H9 (cell line): Measurements from ENCODE around the gene RPGRIP1L. TPM values are rescaled to one million over a fixed set of nuclear protein-coding genes. Genes with fewer than 3 reads are reported as not detected.

Experiments used
- DNase-seq: peaks from one replicate; pipeline ENCODE4 v3.0.0-alpha.2; 2017
- H2AFZ ChIP-seq: one replicate; pipeline ENCODE4 v1.6.1; 2013; ENCODE audit warnings: mild to moderate bottlenecking, low read length, control low read depth, moderate library complexity
- H2AK5ac ChIP-seq: 2 replicates; pipeline ENCODE4 v1.6.1; 2013; ENCODE audit warnings: low read length, control low read depth, mixed read lengths; ENCODE audit not compliant: insufficient read length
- H2BK120ac ChIP-seq: one replicate; pipeline ENCODE4 v1.6.1; 2013; ENCODE audit warnings: low read depth, mild to moderate bottlenecking, low read length, control low read depth, inconsistent platforms; ENCODE audit not compliant: poor library complexity, severe bottlenecking
- H2BK12ac ChIP-seq: 2 replicates; pipeline ENCODE4 v1.6.1; 2013; ENCODE audit warnings: low read length, control low read depth, mixed read lengths, low read depth; ENCODE audit not compliant: insufficient read length
- H2BK15ac ChIP-seq: 2 replicates; pipeline ENCODE4 v1.6.1; 2013; ENCODE audit warnings: low read depth, low read length, control low read depth
- H2BK20ac ChIP-seq: one replicate; pipeline ENCODE4 v1.6.1; 2013; ENCODE audit warnings: low read depth, mild to moderate bottlenecking, low read length, control low read depth, inconsistent platforms; ENCODE audit not compliant: poor library complexity, severe bottlenecking
- H2BK5ac ChIP-seq: 2 replicates; pipeline ENCODE4 v1.6.1; 2013; ENCODE audit warnings: low read length, control low read depth, mixed read lengths; ENCODE audit not compliant: insufficient read length
- H3K14ac ChIP-seq: 2 replicates; pipeline ENCODE4 v1.6.1; 2013; ENCODE audit warnings: low read length, control low read depth; ENCODE audit not compliant: insufficient read depth
- H3K18ac ChIP-seq: 2 replicates; pipeline ENCODE4 v1.6.1; 2013; ENCODE audit warnings: low read depth, mild to moderate bottlenecking, mixed read lengths, low read length, control low read depth; ENCODE audit not compliant: insufficient read length
- H3K23ac ChIP-seq: 2 replicates; pipeline ENCODE4 v1.6.1; 2013; ENCODE audit warnings: low read length, control low read depth, mixed read lengths, low read depth; ENCODE audit not compliant: insufficient read length
- H3K23me2 ChIP-seq: 2 replicates; pipeline ENCODE4 v1.6.1; 2013; ENCODE audit warnings: low read depth, mild to moderate bottlenecking, mixed read lengths, low read length, control low read depth; ENCODE audit not compliant: insufficient read length, poor library complexity, severe bottlenecking
- H3K27ac ChIP-seq: 2 replicates; pipeline ENCODE4 v1.5.1; 2013; ENCODE audit warnings: low read length, control low read depth, mixed read lengths, low read depth; ENCODE audit not compliant: insufficient read length
- H3K27me3 ChIP-seq: 2 replicates; pipeline ENCODE4 v1.6.1; 2013; ENCODE audit warnings: low read length, control low read depth, inconsistent platforms; ENCODE audit not compliant: insufficient read depth
- H3K4ac ChIP-seq: 2 replicates; pipeline ENCODE4 v1.6.1; 2013; ENCODE audit warnings: low read depth, mild to moderate bottlenecking, control low read depth, inconsistent platforms, low read length, moderate library complexity
- H3K4me1 ChIP-seq: 2 replicates; pipeline ENCODE4 v1.6.1; 2013; ENCODE audit warnings: low read length, control low read depth, inconsistent platforms; ENCODE audit not compliant: insufficient read depth
- H3K4me2 ChIP-seq: 2 replicates; pipeline ENCODE4 v1.6.1; 2013; ENCODE audit warnings: low read length, control low read depth, mixed read lengths; ENCODE audit not compliant: insufficient read length, insufficient read depth
- H3K56ac ChIP-seq: 2 replicates; pipeline ENCODE4 v1.6.1; 2013; ENCODE audit warnings: low read depth, mild to moderate bottlenecking, mixed read lengths, low read length, control low read depth; ENCODE audit not compliant: insufficient read length
- H3K79me1 ChIP-seq: 2 replicates; pipeline ENCODE4 v1.6.1; 2013; ENCODE audit warnings: low read depth, mild to moderate bottlenecking, moderate library complexity, low read length, control low read depth, inconsistent platforms; ENCODE audit not compliant: insufficient read depth, poor library complexity, severe bottlenecking
- H3K79me2 ChIP-seq: 2 replicates; pipeline ENCODE4 v1.6.1; 2013; ENCODE audit warnings: low read length, control low read depth, inconsistent platforms; ENCODE audit not compliant: insufficient read depth
- H3K9ac ChIP-seq: 2 replicates; pipeline ENCODE4 v1.6.1; 2013; ENCODE audit warnings: low read length, control low read depth, mixed read lengths; ENCODE audit not compliant: insufficient read length; ENCODE audit errors: extremely low read depth
- H3K9me3 ChIP-seq: one replicate; pipeline ENCODE4 v1.6.1; 2013; ENCODE audit warnings: low read depth, low read length, inconsistent platforms; ENCODE audit not compliant: control insufficient read depth
- H3T11ph ChIP-seq: one replicate; pipeline ENCODE4 v1.6.1; 2013; ENCODE audit warnings: mild to moderate bottlenecking, low read length, control low read depth, inconsistent platforms
- H4K20me1 ChIP-seq: one replicate; pipeline ENCODE4 v1.6.1; 2013; ENCODE audit not compliant: control insufficient read depth, insufficient read length, insufficient read depth
- H4K5ac ChIP-seq: 2 replicates; pipeline ENCODE4 v1.6.1; 2013; ENCODE audit warnings: low read depth, mild to moderate bottlenecking, mixed read lengths, low read length, control low read depth; ENCODE audit not compliant: insufficient read length
- H4K8ac ChIP-seq: replicated peaks from 2 replicates; pipeline ENCODE4 v1.6.1; 2013; ENCODE audit warnings: low read length, control low read depth, mixed read lengths, low read depth; ENCODE audit not compliant: insufficient read length
- H4K91ac ChIP-seq: 2 replicates; pipeline ENCODE4 v1.6.1; 2013; ENCODE audit warnings: low read depth, mild to moderate bottlenecking, moderate library complexity, mixed read lengths, low read length, control low read depth; ENCODE audit not compliant: insufficient read length
- H3K27ac Mint-ChIP-seq, 3 experiments: 2 replicates in 2 of 3; 3 replicates in 1 of 3; pipeline ENCODE4 v1.8.0; 2020 to 2021; ENCODE audit warnings: mixed read lengths in 3 of 3, mild to moderate bottlenecking in 1 of 3, moderate library complexity in 1 of 3
- H3K27me3 Mint-ChIP-seq: 2 replicates; pipeline ENCODE4 v1.8.0; 2021; ENCODE audit warnings: low read depth, mild to moderate bottlenecking, moderate library complexity, mixed read lengths
- H3K36me3 Mint-ChIP-seq, 3 experiments: 2 replicates in 2 of 3; 3 replicates in 1 of 3; pipeline ENCODE4 v1.8.0; 2020 to 2021; ENCODE audit warnings: low read depth in 3 of 3, mixed read lengths in 3 of 3; ENCODE audit not compliant: insufficient read depth in 1 of 3
- H3K4me1 Mint-ChIP-seq, 2 experiments: 2 replicates each; pipeline ENCODE4 v1.8.0; 2020; ENCODE audit warnings: mixed read lengths in 2 of 2
- H3K4me3 Mint-ChIP-seq, 2 experiments: 2 replicates in 1 of 2; 3 replicates in 1 of 2; pipeline ENCODE4 v1.8.0; 2020 to 2021; ENCODE audit warnings: mild to moderate bottlenecking in 2 of 2, mixed read lengths in 2 of 2, moderate library complexity in 1 of 2
- H3K9me3 Mint-ChIP-seq, 2 experiments: 2 replicates in 1 of 2; 3 replicates in 1 of 2; pipeline ENCODE4 v1.8.0; 2020; ENCODE audit warnings: mild to moderate bottlenecking in 2 of 2, mixed read lengths in 2 of 2, moderate library complexity in 1 of 2
- CTCF ChIP-seq: fragments of 200-600 bp; sonication (generic); conservative IDR thresholded peaks from 3 replicates; pipeline ENCODE4 v1.8.0; 2021; ENCODE audit warnings: antibody characterized with exemption, mild to moderate bottlenecking
- WGBS: extraction: QIAGEN DNeasy Blood & Tissue Kit; methylation state at CpG from one replicate; pipeline ENCODE4 v1.1.7; 2013; ENCODE audit warnings: missing lambda C conversion rate, low lambda C conversion rate, mixed read lengths; ENCODE audit not compliant: insufficient read length; ENCODE audit errors: extremely low coverage; 5-methylcytosine and 5-hydroxymethylcytosine counted together
- total RNA-seq: library from RNA; stranded (reverse); gene quantifications from 2 replicates; pipeline ENCODE4 v1.2.1, GENCODE V29; 2021

RPGRIP1L gene
- total RNA-seq, 1 experiment from 2014 or later = 11.7 TPM

GRCh38 chr16:53629151-53629550 lies 74.5 kb downstream of the RPGRIP1L start:
- H3K4me2 ChIP-seq = no peak overlapping the region
- H3K18ac ChIP-seq = no peak overlapping the region

More at GRCh38 chr16:53629151-53629550, 74.5 kb downstream of the RPGRIP1L start:
- H2BK5ac ChIP-seq = no peak overlapping the region
- peaks cover 6 to 7% of the 10 kb centered on the region in 2 experiments; a peak in 3 of 4 replicates for H3K4me1 Mint-ChIP-seq
- no peak overlapping the region for H3K56ac ChIP-seq
- no peaks in the 10 kb centered on the region for H3K79me1 ChIP-seq
- H3K4me1 ChIP-seq = no peaks in the 10 kb centered on the region
- H2BK12ac ChIP-seq = no peak overlapping the region
- no peaks in the 10 kb centered on the region for H3K9me3 ChIP-seq
- H2BK20ac ChIP-seq = no peak overlapping the region
- no peak overlapping the region for H3K14ac ChIP-seq
- no peak for TF ChIP-seq CTCF
- no peak overlapping the region for H4K8ac ChIP-seq
- WGBS = no CpG with 5 or more reads among the region's 2 CpGs
- H2BK120ac ChIP-seq = no peak overlapping the region
- H2AFZ ChIP-seq = no peak overlapping the region
- H3K4me3 Mint-ChIP-seq = no peak overlapping the region
- H3K9me3 Mint-ChIP-seq = peaks cover 3 to 4% of the 10 kb centered on the region in 2 experiments; a peak in 3 of 5 replicates
- H3K27me3 ChIP-seq = no peaks in the 10 kb centered on the region
- peaks cover 0 to 6% (median 2%) of the 10 kb centered on the region in 3 experiments; a peak in 2 of 7 replicates for H3K36me3 Mint-ChIP-seq
- no peak overlapping the region for H4K5ac ChIP-seq
- H3T11ph ChIP-seq = no peak overlapping the region
- H4K20me1 ChIP-seq = no peaks in the 10 kb centered on the region
- no peaks in the 10 kb centered on the region for H3K23me2 ChIP-seq
- no peaks in the 10 kb centered on the region for H3K79me2 ChIP-seq
- H3K27me3 Mint-ChIP-seq = no peaks in the 10 kb centered on the region
- DNase-seq = no peak
- no peak overlapping the region for H3K23ac ChIP-seq
- H2BK15ac ChIP-seq = no peak overlapping the region
- no peak overlapping the region for H3K9ac ChIP-seq
- H2AK5ac ChIP-seq = no peak overlapping the region
- H3K27ac ChIP-seq = no peak overlapping the region
- H3K4ac ChIP-seq = no peak overlapping the region
- no peak overlapping the region for H3K27ac Mint-ChIP-seq
- no peak overlapping the region for H4K91ac ChIP-seq
